Ectodermal cell (in vitro differentiated cells): ENCODE data around the gene MAGEB17.
"Not testable (repeated sequence)": the region's sequence is repeated elsewhere in the genome, so short reads cannot be mapped to it uniquely, and the experiment has no call there.

ENCODE experiments used
- H3K27ac ChIP-seq: 2 replicates; pipeline ENCODE4 v1.7.0; 2013; ENCODE audit warnings: mild to moderate bottlenecking, low read depth, low read length; ENCODE audit not compliant: insufficient read depth, poor library complexity, severe bottlenecking
- H3K27me3 ChIP-seq: 2 replicates; pipeline ENCODE4 v1.7.0; 2013; ENCODE audit warnings: mild to moderate bottlenecking, low read length; ENCODE audit not compliant: insufficient read depth, control insufficient read depth, poor library complexity, severe bottlenecking
- H3K36me3 ChIP-seq: one replicate; pipeline ENCODE4 v1.7.0; 2013; ENCODE audit warnings: low read length; ENCODE audit not compliant: control insufficient read depth, insufficient read depth
- H3K4me1 ChIP-seq: one replicate; pipeline ENCODE4 v1.7.0; 2013; ENCODE audit warnings: low read length; ENCODE audit not compliant: control insufficient read depth, insufficient read depth
- H3K4me3 ChIP-seq: 2 replicates; pipeline ENCODE4 v1.7.0; 2013; ENCODE audit warnings: low read depth, low read length, control low read depth; ENCODE audit not compliant: insufficient read depth
- H3K9me3 ChIP-seq: 2 replicates; pipeline ENCODE4 v1.7.0; 2013; ENCODE audit warnings: mild to moderate bottlenecking, low read length, moderate library complexity; ENCODE audit not compliant: control insufficient read depth
- WGBS, 2 experiments: methylation state at CpG; one replicate each; pipeline ENCODE4 v1.1.7; 2013; ENCODE audit warnings: missing lambda C conversion rate in 2 of 2; 5-methylcytosine and 5-hydroxymethylcytosine counted together

Gene MAGEB17

GRCh38 chrX:16175329-16176061 is 8.2 kb downstream of the MAGEB17 start:
- no peaks in the 10 kb centered on the region for H3K4me1 ChIP-seq
- H3K9me3 ChIP-seq: no peaks in the 10 kb centered on the region
- H3K4me3 ChIP-seq: no peak overlapping the region
- H3K36me3 ChIP-seq: no peaks in the 10 kb centered on the region
- no peak overlapping the region for H3K27ac ChIP-seq
- WGBS, 2 experiments: 0 to 64% methylated on average over 1 to 3 of the region's 3 CpGs
- H3K27me3 ChIP-seq: no peaks in the 10 kb centered on the region

- Histone ChIP-seq H3K9me3 (no peaks in the 10 kb centered on the region), H3K27me3 (no peaks in the 10 kb centered on the region), H3K27ac (no peak overlapping the region), H3K36me3 (no peaks in the 10 kb centered on the region), H3K4me1 (no peaks in the 10 kb centered on the region), H3K4me3 (no peak overlapping the region)
- WGBS, 2 experiments: 71 to 87% methylated on average over 1 to 2 of the region's 2 CpGs
These were observed 10.0 kb downstream of the MAGEB17 start for GRCh38 chrX:16177260-16177659.

- H3K4me1 ChIP-seq, H3K36me3 ChIP-seq, H3K4me3 ChIP-seq, H3K27ac ChIP-seq, H3K9me3 ChIP-seq, H3K27me3 ChIP-seq: not testable (repeated sequence)
- 19 to 30% methylated on average over 6 of the region's 10 CpGs for WGBS, 2 experiments
These were observed 16.6 kb downstream of the MAGEB17 start for GRCh38 chrX:16183843-16184242.

GRCh38 chrX:16185725-16186136 is 18.4 kb downstream of the MAGEB17 start:
- no peak overlapping the region for H3K27ac ChIP-seq
- no peaks in the 10 kb centered on the region for H3K9me3 ChIP-seq
- H3K4me1 ChIP-seq: no peaks in the 10 kb centered on the region
- H3K4me3 ChIP-seq: no peak overlapping the region
- no peaks in the 10 kb centered on the region for H3K27me3 ChIP-seq
- no peaks in the 10 kb centered on the region for H3K36me3 ChIP-seq
- WGBS, 2 experiments: 77 to 79% methylated on average over 2 of the region's 2 CpGs

GRCh38 chrX:16186380-16187007 is 19.2 kb downstream of the MAGEB17 start:
- H3K36me3 ChIP-seq: no peaks in the 10 kb centered on the region
- no peaks in the 10 kb centered on the region for H3K4me1 ChIP-seq
- no peak overlapping the region for H3K4me3 ChIP-seq
- H3K9me3 ChIP-seq: no peaks in the 10 kb centered on the region
- H3K27ac ChIP-seq: no peak overlapping the region
- 40 to 52% methylated on average over 3 of the region's 3 CpGs for WGBS, 2 experiments
- no peaks in the 10 kb centered on the region for H3K27me3 ChIP-seq

GRCh38 chrX:16187024-16187760 is 19.9 kb downstream of the MAGEB17 start:
- no peak overlapping the region for H3K4me3 ChIP-seq
- no peaks in the 10 kb centered on the region for H3K9me3 ChIP-seq
- WGBS, 2 experiments: 51% methylated on average over 4 of the region's 4 CpGs
- no peaks in the 10 kb centered on the region for H3K27me3 ChIP-seq
- H3K27ac ChIP-seq: no peak overlapping the region
- no peaks in the 10 kb centered on the region for H3K4me1 ChIP-seq
- H3K36me3 ChIP-seq: no peaks in the 10 kb centered on the region

GRCh38 chrX:16188687-16189086 is 21.4 kb downstream of the MAGEB17 start:
- no peak overlapping the region for H3K27ac ChIP-seq
- H3K27me3 ChIP-seq: no peaks in the 10 kb centered on the region
- no CpG with 5 or more reads among the region's 1 CpG for WGBS, 2 experiments
- H3K36me3 ChIP-seq: no peaks in the 10 kb centered on the region
- no peaks in the 10 kb centered on the region for H3K9me3 ChIP-seq
- H3K4me3 ChIP-seq: no peak overlapping the region
- no peaks in the 10 kb centered on the region for H3K4me1 ChIP-seq

GRCh38 chrX:16191605-16192004 is 24.3 kb downstream of the MAGEB17 start:
- Histone ChIP-seq H3K4me1 (no peaks in the 10 kb centered on the region), H3K27me3 (no peaks in the 10 kb centered on the region), H3K27ac (no peak overlapping the region), H3K4me3 (no peak overlapping the region), H3K9me3 (no peaks in the 10 kb centered on the region), H3K36me3 (no peaks in the 10 kb centered on the region)
- 86 to 91% methylated on average over 6 of the region's 6 CpGs for WGBS, 2 experiments

- Histone ChIP-seq H3K4me3 (no peak overlapping the region), H3K36me3 (no peaks in the 10 kb centered on the region), H3K27ac (no peak overlapping the region), H3K27me3 (no peaks in the 10 kb centered on the region), H3K9me3 (no peaks in the 10 kb centered on the region), H3K4me1 (no peaks in the 10 kb centered on the region)
These were observed 29.5 kb downstream of the MAGEB17 start for GRCh38 chrX:16196829-16197228.

GRCh38 chrX:16199343-16199742 is 32.1 kb downstream of the MAGEB17 start:
- Histone ChIP-seq H3K27ac (no peak overlapping the region), H3K27me3 (no peaks in the 10 kb centered on the region), H3K9me3 (no peaks in the 10 kb centered on the region), H3K36me3 (no peaks in the 10 kb centered on the region), H3K4me3 (no peak overlapping the region), H3K4me1 (no peaks in the 10 kb centered on the region)
- WGBS, 2 experiments: 22 to 25% methylated on average over 1 of the region's 1 CpG
